Stimulated activated CD8-positive, alpha-beta memory T cell treated with anti-CD3 and anti-CD28 coated beads, Interleukin-7, amount 100 ng/mL, for 1 hour (primary cell): ENCODE measurements around the gene IFITM5.
"Not testable (repeated sequence)": the region's sequence is repeated elsewhere in the genome, so short reads cannot be mapped to it uniquely, and the experiment has no call there.

Experiments used
- DNase-seq, 2 donors: peaks; one replicate each; pipeline ENCODE4 v3.0.0-alpha.2; 2020; ENCODE audit warnings: low read depth in 2 of 2

Gene IFITM5

DNA sequence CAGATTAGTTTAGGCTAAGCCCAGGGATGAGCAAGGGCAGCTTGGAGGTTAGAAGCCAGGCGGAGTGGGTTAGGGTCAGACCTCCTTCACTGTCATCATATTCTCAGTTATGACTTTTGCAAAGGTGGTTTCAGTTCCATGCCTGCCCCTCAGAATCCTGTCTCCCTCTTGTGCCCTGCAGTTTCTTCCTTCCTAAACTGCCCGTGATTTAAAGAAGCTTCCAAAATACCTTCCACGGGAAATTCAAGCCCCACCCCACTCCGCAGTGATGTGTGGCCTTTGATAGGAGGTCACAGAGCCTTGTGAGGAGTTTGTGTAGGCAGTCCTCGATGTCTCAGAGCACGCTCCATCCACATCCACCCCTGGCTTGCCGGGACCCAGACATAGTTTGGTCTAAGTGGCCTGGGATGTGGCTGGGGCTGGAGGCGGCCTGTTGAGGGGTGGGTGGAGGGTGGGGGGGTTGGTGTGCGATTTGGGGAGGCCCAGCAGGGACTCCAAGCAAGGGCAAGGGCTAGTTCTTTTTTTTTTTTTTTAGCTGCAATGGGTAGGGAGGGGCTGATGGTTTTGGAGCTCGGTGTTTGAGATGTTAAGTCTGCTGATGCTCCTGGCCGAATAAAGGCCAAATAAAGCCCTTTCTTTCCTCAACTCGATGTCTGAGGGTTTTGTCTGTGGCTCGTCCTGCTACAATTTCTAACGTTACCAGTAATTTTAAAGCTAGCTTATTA is 12.9 kb upstream of the IFITM5 start:
- DNase-seq = no peak

DNA sequence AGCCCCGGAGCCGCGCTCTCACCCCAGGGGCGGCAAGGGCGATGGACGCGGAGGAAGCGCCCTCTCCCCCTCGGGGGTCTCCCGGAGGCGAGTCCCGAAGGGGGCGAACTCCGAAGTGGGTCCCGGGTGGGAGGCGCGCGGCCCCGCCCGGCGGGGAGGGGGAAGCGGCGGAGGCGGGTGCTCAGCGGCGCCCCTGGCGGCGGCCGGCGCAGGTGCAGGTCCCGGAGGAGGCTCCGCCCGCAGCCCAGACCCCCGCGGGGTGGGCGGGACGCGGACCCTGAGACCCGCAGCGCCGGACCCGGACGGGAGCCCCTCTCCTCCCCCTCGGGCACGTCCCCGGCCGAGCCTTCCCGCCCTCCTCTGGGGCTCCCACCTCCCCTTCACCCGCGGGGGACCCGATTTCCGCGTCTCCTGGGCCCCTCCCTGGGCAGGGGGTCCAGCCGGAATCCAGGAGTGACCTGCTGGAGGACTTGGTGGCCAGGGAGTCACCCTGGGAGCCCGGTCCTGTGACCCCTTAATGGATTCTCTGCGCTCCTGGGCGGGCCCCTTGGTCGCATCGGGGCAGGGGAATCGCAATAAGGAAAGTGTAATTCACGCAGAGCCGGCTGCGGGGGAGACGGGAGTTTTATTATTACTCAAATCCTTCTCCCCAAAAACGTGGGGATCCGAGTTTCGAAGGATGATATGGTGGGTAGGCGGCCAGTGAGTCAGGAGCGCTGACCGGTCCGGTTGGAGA is 11.9 kb upstream of the IFITM5 start:
- not testable (repeated sequence) for DNase-seq

GRCh38 chr11:309979-310572 is 10.8 kb upstream of the IFITM5 start:
- not testable (repeated sequence) for DNase-seq

DNA sequence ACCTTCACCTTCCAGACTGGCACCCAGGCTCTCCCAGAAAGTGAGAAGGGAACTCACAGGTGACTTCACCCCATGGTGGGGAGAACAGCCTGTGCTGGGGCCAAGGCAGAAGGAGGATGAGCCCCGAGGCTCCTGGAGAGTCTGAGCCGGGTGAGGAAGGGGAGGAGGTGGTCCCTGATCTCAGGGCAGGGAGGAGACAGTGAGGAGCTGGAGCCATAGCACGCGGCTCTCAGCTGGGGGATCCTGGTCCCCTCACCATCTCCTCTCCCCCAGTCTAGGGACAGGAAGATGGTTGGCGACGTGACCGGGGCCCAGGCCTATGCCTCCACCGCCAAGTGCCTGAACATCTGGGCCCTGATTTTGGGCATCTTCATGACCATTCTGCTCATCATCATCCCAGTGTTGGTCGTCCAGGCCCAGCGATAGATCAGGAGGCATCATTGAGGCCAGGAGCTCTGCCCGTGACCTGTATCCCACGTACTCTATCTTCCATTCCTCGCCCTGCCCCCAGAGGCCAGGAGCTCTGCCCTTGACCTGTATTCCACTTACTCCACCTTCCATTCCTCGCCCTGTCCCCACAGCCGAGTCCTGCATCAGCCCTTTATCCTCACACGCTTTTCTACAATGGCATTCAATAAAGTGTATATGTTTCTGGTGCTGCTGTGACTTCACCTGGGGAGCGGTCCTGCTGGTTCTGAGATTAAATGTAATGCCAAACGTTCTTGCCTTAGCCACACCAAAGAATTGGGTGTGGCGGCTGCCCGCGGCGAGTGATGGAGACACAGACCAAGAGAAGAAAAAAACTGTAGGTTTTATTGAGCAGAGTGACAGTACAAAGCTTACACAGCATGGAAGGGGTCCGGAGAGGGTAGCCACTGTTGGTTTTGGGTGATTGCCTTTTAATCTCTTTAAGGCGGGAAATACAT is 9.7 kb upstream of the IFITM5 start:
- DNase-seq = not testable (repeated sequence)

DNA sequence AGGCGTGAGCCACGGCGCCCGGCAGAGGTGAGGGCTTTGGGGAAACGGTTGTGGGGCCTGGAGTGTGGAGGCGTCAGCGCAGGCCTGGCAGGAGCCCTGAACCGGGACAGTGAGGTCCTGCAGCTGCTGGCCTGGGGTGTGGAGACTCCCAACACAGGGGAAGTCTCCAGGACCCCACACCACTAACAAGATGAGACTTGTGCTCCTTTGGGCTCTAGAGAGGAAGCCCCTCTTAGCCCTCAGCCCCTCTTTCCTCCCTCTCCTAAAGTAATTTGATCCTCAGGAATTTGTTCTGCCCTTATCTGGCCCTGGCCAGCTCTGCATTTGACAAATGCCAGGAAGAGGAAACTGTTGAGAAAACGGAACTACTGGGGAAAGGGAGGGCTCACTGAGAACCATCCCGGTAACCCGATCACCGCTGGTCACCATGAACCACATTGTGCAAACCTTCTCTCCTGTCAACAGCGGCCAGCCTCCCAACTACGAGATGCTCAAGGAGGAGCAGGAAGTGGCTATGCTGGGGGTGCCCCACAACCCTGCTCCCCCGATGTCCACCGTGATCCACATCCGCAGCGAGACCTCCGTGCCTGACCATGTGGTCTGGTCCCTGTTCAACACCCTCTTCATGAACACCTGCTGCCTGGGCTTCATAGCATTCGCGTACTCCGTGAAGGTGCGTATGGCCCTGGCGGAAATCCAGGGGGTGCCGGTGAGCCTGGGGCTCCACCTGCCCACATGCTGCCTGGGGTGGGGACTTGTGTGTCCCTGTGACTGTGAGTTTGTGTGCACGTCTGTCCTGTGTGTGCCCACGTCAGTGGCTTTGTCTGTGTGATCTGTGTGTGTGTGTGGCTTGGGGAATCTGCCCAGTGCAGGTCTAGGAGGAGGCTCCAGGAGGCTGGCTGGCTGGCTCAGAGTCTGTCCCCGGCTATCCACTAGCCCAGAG is 8.7 kb upstream of the IFITM5 start, which contains the start of gene IFITM2:
IFITM2 (plus strand) TSS at position 51 of the 943 bp plus-strand sequence; CDS start at position 428, 377 bp downstream.
- not testable (repeated sequence) for DNase-seq

DNA sequence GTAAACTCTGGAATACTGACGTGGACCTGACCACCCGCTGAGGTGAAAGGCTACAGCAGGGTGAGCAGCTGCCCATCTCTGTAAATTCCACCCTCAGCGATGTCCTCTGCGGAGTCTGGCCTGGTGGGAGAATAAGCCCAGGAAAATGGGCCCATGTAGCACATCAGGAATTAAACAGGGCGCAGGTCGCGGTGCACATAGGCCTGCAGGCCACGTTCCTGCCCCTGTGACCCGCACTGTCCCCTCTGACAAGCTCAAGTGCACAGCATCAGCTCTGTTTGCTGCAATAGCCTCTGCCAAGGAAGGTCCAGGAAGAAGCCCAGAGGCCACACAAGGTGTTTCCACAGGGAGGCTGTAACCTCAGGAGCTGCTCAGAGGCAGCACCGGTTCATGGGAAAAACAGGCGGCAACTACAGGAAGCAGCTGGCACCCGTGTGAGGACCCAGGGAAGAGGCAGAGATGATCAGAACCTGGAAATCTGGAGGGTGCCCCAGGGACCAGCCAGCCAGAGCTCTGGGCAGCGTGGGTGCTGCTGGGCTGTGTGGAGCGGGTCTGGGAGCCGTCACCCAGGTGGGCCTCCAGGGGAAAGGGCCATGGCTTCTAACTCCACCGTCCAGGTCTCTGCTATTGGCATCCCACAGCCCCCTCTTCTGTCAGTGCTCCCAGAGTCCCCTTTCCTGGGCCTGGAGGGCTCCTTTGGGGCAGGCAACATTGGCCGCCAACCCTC is 7.5 kb upstream of the IFITM5 start:
- DNase-seq = no peak

- DNase-seq = no peak
Measured at GRCh38 chr11:305844-306211, 6.5 kb upstream of the IFITM5 start.

DNA sequence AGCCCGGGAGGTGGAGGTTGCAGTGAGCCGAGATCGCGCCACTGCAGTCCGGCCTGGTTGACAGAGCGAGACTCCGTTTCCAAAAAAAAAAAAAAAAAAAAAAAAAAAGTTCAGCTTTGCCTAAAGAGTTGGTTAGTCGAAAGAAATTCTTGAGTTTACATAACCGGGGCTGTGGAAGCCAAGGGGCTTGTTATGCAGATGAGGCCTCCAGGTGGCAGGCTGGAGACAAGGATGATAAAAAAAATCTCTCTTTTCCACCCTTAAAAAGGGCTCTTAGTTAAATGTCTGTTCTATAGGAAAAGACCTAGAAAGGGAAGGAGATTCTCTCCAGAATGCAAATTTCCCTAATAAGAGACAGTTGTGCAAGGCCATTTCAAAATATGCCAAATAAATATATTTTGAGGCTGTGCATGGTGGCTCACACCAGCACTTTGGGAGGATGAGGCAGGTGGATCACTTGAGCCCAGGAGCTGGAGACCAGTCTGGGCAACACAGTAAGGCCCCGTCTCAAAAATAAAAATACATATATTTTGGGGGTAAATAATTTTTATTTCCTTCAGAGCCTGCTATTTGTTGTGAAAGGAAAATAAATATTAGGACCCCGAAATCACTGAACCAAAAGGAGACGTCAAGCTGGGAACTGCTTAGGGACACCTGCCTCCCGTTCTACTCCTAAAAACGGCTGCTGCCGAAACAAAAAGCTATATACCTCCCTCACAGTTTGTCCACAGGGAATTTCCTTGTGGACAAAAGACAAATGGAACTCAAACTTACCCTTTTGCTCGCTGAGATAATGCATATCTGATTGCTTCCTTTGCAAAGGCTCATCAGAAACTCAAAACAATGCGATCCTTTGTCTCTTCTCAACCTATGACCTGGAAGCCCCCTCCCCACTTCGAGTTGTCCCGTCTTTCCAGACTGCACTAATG is 5.9 kb upstream of the IFITM5 start:
- DNase-seq = no peak

GRCh38 chr11:304061-304506 is 4.8 kb upstream of the IFITM5 start:
- no peak for DNase-seq

GRCh38 chr11:303363-303762 is 4.0 kb upstream of the IFITM5 start:
- no peak for DNase-seq

- DNase-seq = no peak
Measured at GRCh38 chr11:299951-300735, 817 bp upstream of the IFITM5 start.

GRCh38 chr11:298406-299065 is 790 bp downstream of the IFITM5 start:
- DNase-seq = no peak

DNA sequence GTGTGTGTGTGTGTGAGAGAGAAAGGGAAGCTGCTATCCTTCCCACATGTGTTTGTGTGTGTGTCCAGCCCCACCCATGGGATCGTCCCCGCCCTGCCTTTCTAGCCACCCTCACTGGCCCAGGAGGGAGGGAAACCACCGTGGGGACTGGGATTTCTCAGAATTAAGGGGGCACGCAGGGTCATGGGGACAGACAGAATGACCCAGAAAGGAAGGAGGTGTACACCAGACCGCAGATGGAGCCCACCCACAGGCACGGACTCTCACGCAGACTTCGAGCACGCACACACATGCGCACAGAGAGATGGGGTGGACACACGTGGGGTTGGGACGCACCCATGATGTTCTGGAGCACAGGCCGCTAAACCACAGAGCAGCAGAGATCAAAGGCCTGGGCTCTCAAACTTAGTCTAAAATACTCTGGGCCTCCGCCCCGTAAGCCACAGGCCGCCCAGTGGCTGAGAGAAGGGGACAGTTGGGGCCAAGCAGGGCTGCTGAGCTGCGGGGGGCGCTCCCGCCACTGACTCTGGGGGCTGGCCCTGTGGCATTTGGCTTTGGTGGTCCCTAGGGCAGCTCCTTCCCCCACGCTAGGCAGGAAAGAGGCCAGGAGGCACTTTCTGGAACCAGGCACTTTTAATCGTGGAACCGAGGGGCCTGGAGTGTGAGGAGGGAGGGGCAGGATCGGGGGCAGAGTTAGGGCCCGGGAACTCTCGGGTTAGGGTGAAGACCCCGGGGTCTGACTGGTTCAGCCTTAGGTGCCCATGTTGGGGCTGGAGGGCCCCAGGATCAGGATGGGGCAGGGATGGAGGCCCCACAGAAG is 1.5 kb downstream of the IFITM5 start:
- DNase-seq = no peak

GRCh38 chr11:297051-297585 is 2.2 kb downstream of the IFITM5 start:
- no peak for DNase-seq

- no peak for DNase-seq
Measured at GRCh38 chr11:296171-297050, 2.9 kb downstream of the IFITM5 start.
